Stimulated activated CD8-positive, alpha-beta memory T cell treated with anti-CD3 and anti-CD28 coated beads, Interleukin-15, amount 100 ng/mL, for 48 hours (primary cell): Measurements from ENCODE around the gene CREBBP.
"Not testable (repeated sequence)": the region's sequence is repeated elsewhere in the genome, so short reads cannot be mapped to it uniquely, and the experiment has no call there.

Experiments used
- DNase-seq, 2 donors: peaks; one replicate each; pipeline ENCODE4 v3.0.0-alpha.2; 2020; ENCODE audit warnings: low read depth in 2 of 2

CREBBP gene

GRCh38 chr16:3714378-3714777, 166.1 kb downstream of the CREBBP start:
- DNase-seq = not testable (repeated sequence)

- DNase-seq = no peak
Measured at GRCh38 chr16:3713587-3714242, 166.8 kb downstream of the CREBBP start.

GRCh38 chr16:3712861-3713372, 167.6 kb downstream of the CREBBP start:
- no peak for DNase-seq

GRCh38 chr16:3706253-3707012, 174.1 kb downstream of the CREBBP start:
- no peak for DNase-seq

GRCh38 chr16:3702082-3702481, 178.4 kb downstream of the CREBBP start:
- no peak for DNase-seq

GRCh38 chr16:3701531-3701930, 179.0 kb downstream of the CREBBP start:
- DNase-seq = no peak

- DNase-seq = no peak
Measured at GRCh38 chr16:3698941-3699340, 181.6 kb downstream of the CREBBP start.

- no peak for DNase-seq
Measured at GRCh38 chr16:3696425-3697218, 183.9 kb downstream of the CREBBP start.

GRCh38 chr16:3695610-3696369, 184.7 kb downstream of the CREBBP start:
- no peak for DNase-seq

GRCh38 chr16:3694051-3694450, 186.5 kb downstream of the CREBBP start:
- DNase-seq = no peak

- DNase-seq = no peak
Measured at GRCh38 chr16:3691761-3692160, 188.8 kb downstream of the CREBBP start.

- DNase-seq = no peak
Measured at GRCh38 chr16:3690980-3691720, 189.4 kb downstream of the CREBBP start.

GRCh38 chr16:3690470-3690928, 190.0 kb downstream of the CREBBP start:
- peak; percentile 64 to 74 for DNase-seq

- DNase-seq = no peak
Measured at GRCh38 chr16:3689731-3690130, 190.8 kb downstream of the CREBBP start.

GRCh38 chr16:3687792-3688191, 192.7 kb downstream of the CREBBP start:
- no peak for DNase-seq

- DNase-seq = no peak
Measured at GRCh38 chr16:3687021-3687420, 193.5 kb downstream of the CREBBP start.

GRCh38 chr16:3681206-3681605, 199.3 kb downstream of the CREBBP start:
- DNase-seq = no peak

GRCh38 chr16:3677994-3678393, 202.5 kb downstream of the CREBBP start:
- no peak for DNase-seq

- DNase-seq = no peak
Measured at GRCh38 chr16:3675601-3676130, 204.8 kb downstream of the CREBBP start.
